IMR-90 (cell line): ENCODE data around the gene PIH1D1. TPM values are rescaled to one million over a fixed set of nuclear protein-coding genes. Genes with fewer than 3 reads are reported as not detected.
A peak's percentile ranks its signal among the peaks of the same experiment; 100 is the strongest.

Experiments
- ATAC-seq: fragments of 200-7000 bp; cut with Tn5 transposase; 2 replicates; pipeline ENCODE4 v1.9.1; 2020; ENCODE audit warnings: low read depth, mild to moderate bottlenecking, moderate library complexity
- BruUV-seq: library from RNA; stranded (reverse); fragments of 400-500 nt; replicated peaks from 2 replicates; lab custom pipeline; 2021; lab: Mats Ljungman, UMichigan
- CTCF ChIA-PET: fragments of 300-600 bp; formaldehyde crosslinking; extraction: SDS; loops from one replicate; lab custom pipeline; 2021; ENCODE audit warnings: antibody characterized with exemption; lab: Yijun Ruan, JAX
- POLR2A ChIA-PET: fragments of 300-600 bp; sonication (Branson Sonifier 250); formaldehyde crosslinking; loops from one replicate; lab custom pipeline; 2022; ENCODE audit warnings: antibody characterized with exemption; ENCODE audit not compliant: unreplicated experiment; lab: Charles Lee
- DNase-seq: peaks from one replicate; pipeline ENCODE4 v3.0.0; 2013
- H2AFZ ChIP-seq: replicated peaks from 2 replicates; pipeline ENCODE3; 2013; ENCODE audit warnings: low read length, mild to moderate bottlenecking; ENCODE audit not compliant: poor library complexity
- H2AK5ac ChIP-seq: 2 replicates; pipeline ENCODE4 v1.6.1; 2013; ENCODE audit warnings: low read depth, low read length, inconsistent platforms
- H2AK9ac ChIP-seq: replicated peaks from 2 replicates; pipeline ENCODE3; 2013; ENCODE audit warnings: mild to moderate bottlenecking, low read depth, low read length, moderate library complexity; ENCODE audit not compliant: poor library complexity
- H2BK120ac ChIP-seq: 2 replicates; pipeline ENCODE4 v1.6.1; 2013; ENCODE audit warnings: low read depth, low read length, inconsistent platforms
- H2BK15ac ChIP-seq: 3 replicates; pipeline ENCODE4 v1.6.1; 2013; ENCODE audit warnings: low read depth, low read length, inconsistent platforms
- H2BK20ac ChIP-seq: 2 replicates; pipeline ENCODE4 v1.6.1; 2013; ENCODE audit warnings: low read depth, mild to moderate bottlenecking, inconsistent platforms, low read length, moderate library complexity
- H2BK5ac ChIP-seq: 2 replicates; pipeline ENCODE4 v1.6.1; 2013; ENCODE audit warnings: mild to moderate bottlenecking, low read depth, low read length, inconsistent platforms; ENCODE audit not compliant: poor library complexity, severe bottlenecking
- H3K14ac ChIP-seq: replicated peaks from 2 replicates; pipeline ENCODE4 v1.6.1; 2013; ENCODE audit warnings: low read depth, low read length, inconsistent platforms
- H3K18ac ChIP-seq: 2 replicates; pipeline ENCODE4 v1.6.1; 2013; ENCODE audit warnings: low read depth, low read length, control low read depth
- H3K23ac ChIP-seq: 2 replicates; pipeline ENCODE4 v1.6.1; 2013; ENCODE audit warnings: low read depth, low read length, inconsistent platforms
- H3K27ac ChIP-seq: 2 replicates; pipeline ENCODE4 v1.5.1; 2013; ENCODE audit warnings: mild to moderate bottlenecking, control low read depth, low read length; ENCODE audit not compliant: insufficient read depth
- H3K27me3 ChIP-seq: 2 replicates; pipeline ENCODE4 v1.6.1; 2013; ENCODE audit warnings: low read length; ENCODE audit not compliant: control insufficient read depth, insufficient read depth
- H3K36me3 ChIP-seq: 2 replicates; pipeline ENCODE4 v1.6.1; 2013; ENCODE audit warnings: low read length, mixed read lengths; ENCODE audit not compliant: control insufficient read depth, insufficient read depth
- H3K4ac ChIP-seq: 2 replicates; pipeline ENCODE4 v1.6.1; 2013; ENCODE audit warnings: low read depth, low read length, inconsistent platforms
- H3K4me1 ChIP-seq: 2 replicates; pipeline ENCODE4 v1.6.1; 2013; ENCODE audit warnings: low read length, mixed read lengths; ENCODE audit not compliant: control insufficient read depth, insufficient read depth
- H3K4me2 ChIP-seq: 2 replicates; pipeline ENCODE4 v1.6.1; 2013; ENCODE audit warnings: low read depth, mild to moderate bottlenecking, control low read depth, low read length, moderate library complexity
- H3K4me3 ChIP-seq: 2 replicates; pipeline ENCODE4 v1.5.1; 2013; ENCODE audit warnings: low read depth, mild to moderate bottlenecking, control low read depth, low read length, moderate library complexity; ENCODE audit not compliant: insufficient read depth
- H3K56ac ChIP-seq: 2 replicates; pipeline ENCODE4 v1.6.1; 2013; ENCODE audit warnings: low read length, inconsistent platforms; ENCODE audit not compliant: insufficient read depth; ENCODE audit errors: extremely low read depth
- H3K79me1 ChIP-seq, 2 experiments: 2 replicates each; pipeline ENCODE4 v1.6.1; 2013; ENCODE audit warnings: low read length in 2 of 2, inconsistent platforms in 1 of 2, low read depth in 1 of 2
- H3K9ac ChIP-seq: 2 replicates; pipeline ENCODE4 v1.6.1; 2013; ENCODE audit warnings: low read depth, low read length, control low read depth
- H3K9me1 ChIP-seq: 2 replicates; pipeline ENCODE4 v1.6.1; 2013; ENCODE audit warnings: low read length, inconsistent platforms; ENCODE audit not compliant: insufficient read depth
- H3K9me3 ChIP-seq: 2 replicates; pipeline ENCODE4 v1.6.1; 2013; ENCODE audit warnings: low read length; ENCODE audit not compliant: control insufficient read depth, insufficient read depth
- H4K20me1 ChIP-seq: 2 replicates; pipeline ENCODE4 v1.6.1; 2013; ENCODE audit warnings: low read length, inconsistent platforms; ENCODE audit not compliant: insufficient read depth
- H4K5ac ChIP-seq: 2 replicates; pipeline ENCODE4 v1.6.1; 2013; ENCODE audit warnings: mild to moderate bottlenecking, low read depth, low read length, control low read depth
- H4K8ac ChIP-seq, 2 experiments: 2 replicates each; pipeline ENCODE4 v1.6.1; 2013; ENCODE audit warnings: low read depth in 2 of 2, low read length in 2 of 2, control low read depth in 1 of 2, inconsistent platforms in 1 of 2
- H4K91ac ChIP-seq: 2 replicates; pipeline ENCODE4 v1.6.1; 2013; ENCODE audit warnings: low read depth, low read length, inconsistent platforms; ENCODE audit not compliant: insufficient read depth
- BHLHE40 ChIP-seq: fragments of 150-350 bp; IDR thresholded peaks from 2 replicates; pipeline ENCODE4 v1.6.1; 2016; ENCODE audit warnings: mild to moderate bottlenecking, low read depth, low read length
- CEBPB ChIP-seq: IDR thresholded peaks from 2 replicates; pipeline ENCODE4 v1.6.1; 2012; ENCODE audit warnings: low read depth, low read length, improper control_type of control experiment
- CHD1 ChIP-seq: IDR thresholded peaks from 2 replicates; pipeline ENCODE4 v1.6.1; 2012; ENCODE audit warnings: low read depth, low read length, improper control_type of control experiment
- FOS ChIP-seq: fragments of 150-350 bp; IDR thresholded peaks from 2 replicates; pipeline ENCODE4 v1.6.1; 2016; ENCODE audit warnings: low read depth, low read length
- MAFK ChIP-seq: IDR thresholded peaks from 2 replicates; pipeline ENCODE4 v1.6.1; 2012; ENCODE audit warnings: low read depth, low read length, improper control_type of control experiment
- MAZ ChIP-seq: IDR thresholded peaks from 2 replicates; pipeline ENCODE4 v1.6.1; 2012; ENCODE audit warnings: low read depth, mild to moderate bottlenecking, low read length, improper control_type of control experiment, moderate library complexity, borderline replicate concordance
- MXI1 ChIP-seq: IDR thresholded peaks from 2 replicates; pipeline ENCODE4 v1.6.1; 2012; ENCODE audit warnings: low read depth, mild to moderate bottlenecking, low read length, moderate library complexity, borderline replicate concordance
- POLR2A ChIP-seq: IDR thresholded peaks from 2 replicates; pipeline ENCODE4 v1.6.1; 2012; ENCODE audit warnings: mild to moderate bottlenecking, low read depth, low read length
- RAD21 ChIP-seq: IDR thresholded peaks from 2 replicates; pipeline ENCODE4 v1.6.1; 2012; ENCODE audit warnings: low read length, improper control_type of control experiment
- RCOR1 ChIP-seq: IDR thresholded peaks from 2 replicates; pipeline ENCODE4 v1.6.1; 2012; ENCODE audit warnings: mild to moderate bottlenecking, low read length, improper control_type of control experiment; ENCODE audit not compliant: insufficient replicate concordance
- RFX5 ChIP-seq: IDR thresholded peaks from 2 replicates; pipeline ENCODE4 v1.8.0; 2012; ENCODE audit warnings: low read depth, mild to moderate bottlenecking, low read length, moderate library complexity
- SMC3 ChIP-seq: fragments of 150-350 bp; IDR thresholded peaks from 2 replicates; pipeline ENCODE4 v1.6.1; 2016; ENCODE audit warnings: low read depth, mild to moderate bottlenecking, antibody characterized with exemption, low read length, moderate library complexity
- WGBS, 2 experiments: methylation state at CpG; one replicate each; pipeline versions ENCODE4 v1.1.5 to v1.1.7; 2013; ENCODE audit warnings: missing lambda C conversion rate in 2 of 2; ENCODE audit not compliant: insufficient read length in 1 of 2; ENCODE audit errors: extremely low coverage in 2 of 2; 5-methylcytosine and 5-hydroxymethylcytosine counted together
- dilution Hi-C: fragments of 300-500 bp; cut with HindIII; formaldehyde crosslinking; loops from one replicate; pipeline ENCODE4 v1.14.3; 2018; ENCODE audit warnings: low sequenced_read_pairs; ENCODE audit not compliant: unreplicated experiment
- in situ Hi-C: fragments of 300-500 bp; cut with MboI; formaldehyde crosslinking; loops from 3 replicates; pipeline ENCODE4 v1.14.3; 2019; ENCODE audit warnings: low sequenced_read_pairs, inconsistent platforms, mixed read lengths
- intact Hi-C: fragments of 100-400 bp; cut with micrococcal nuclease; formaldehyde crosslinking; loops from 2 replicates; pipeline ENCODE4 v1.10.0; 2022
- polyA plus RNA-seq, 3 experiments: library from polyadenylated mRNA; depleted of rRNA; stranded (reverse); fragments of >200 nt; gene quantifications; 2 replicates each; pipeline ENCODE4 v1.2.3, GENCODE V29; 2012; ENCODE audit warnings: low replicate concordance in 1 of 3
- total RNA-seq: library from RNA; depleted of rRNA; stranded (reverse); fragments of >200 nt; gene quantifications from 2 replicates; pipeline ENCODE4 v1.2.3, GENCODE V29; 2012
- TF ChIP-seq, protein P1 (sequence below): fragments of 150-350 bp; IDR thresholded peaks from 2 replicates; pipeline ENCODE4 v1.6.1; 2016; ENCODE audit warnings: low read depth, mild to moderate bottlenecking, low read length, moderate library complexity, borderline replicate concordance
- TF ChIP-seq, protein P2 (sequence below): fragments of 150-350 bp; IDR thresholded peaks from 2 replicates; pipeline ENCODE4 v1.6.1; 2017; ENCODE audit warnings: mild to moderate bottlenecking, antibody characterized with exemption, low read length, low read depth

PIH1D1 gene
- total and polyA plus RNA-seq, 2 of the 4 experiments (the other 2 are of a cell fraction), result 77.9 to 122 TPM

- ChIA-PET CTCF (no interaction called here), POLR2A (interaction anchor here (0.7 to 1.1 kb wide), 2 partner anchors 11 to 26 kb away, joined by 3 to 4 read pairs; no protein-coding TSS in a partner anchor)
- BruUV-seq, result TSS peak; percentile 66
- Histone ChIP-seq H3K9me3 (no peaks in the 10 kb centered on the region), H3K4me2 (peak within 1 kb of the TSS; percentile 91), H3K36me3 (peaks cover 41% of the 10 kb centered on the region), H4K91ac (peak within 1 kb of the TSS; percentile 86), H3K56ac (peak within 1 kb of the TSS; percentile 99), H3K27ac (peak within 1 kb of the TSS; percentile 82), H2BK5ac (peak within 1 kb of the TSS; percentile 86), H3K18ac (peak within 1 kb of the TSS; percentile 16), H3K4me3 (peak within 1 kb of the TSS; percentile 70), H3K23ac (peak within 1 kb of the TSS; percentile 99), H3K27me3 (no peaks in the 10 kb centered on the region), H4K5ac (peak within 1 kb of the TSS; percentile 94), H3K4me1 (peaks cover 7% of the 10 kb centered on the region), H4K20me1 (peaks cover 50% of the 10 kb centered on the region), H2AK9ac (peak within 1 kb of the TSS; percentile 100), H2AK5ac (peak within 1 kb of the TSS; percentile 90), H2BK15ac (no peak within 1 kb of the TSS; the same call in 2 of the 3 replicates), H2BK20ac (no peak within 1 kb of the TSS), H3K9ac (peak within 1 kb of the TSS; percentile 99), H3K4ac (peak within 1 kb of the TSS; percentile 93), H2AFZ (peak within 1 kb of the TSS; percentile 97), H3K14ac (peak within 1 kb of the TSS; percentile 98), H4K8ac (peak within 1 kb of the TSS; percentile 80 to 98), H3K79me1 (peaks cover 11 to 34% of the 10 kb centered on the region in 2 experiments), H3K9me1 (peaks cover 5% of the 10 kb centered on the region), H2BK120ac (peak within 1 kb of the TSS; percentile 53; the same call in 1 of the 2 replicates)
- WGBS, 2 experiments, result 0% methylated on average over 42 of the region's 57 CpGs; no CpG with 5 or more reads in 1 of the 2 experiments
- dilution Hi-C loops, result no loop called here
- peak; percentile 99 for DNase-seq
- intact Hi-C loops, result loop anchor here (1.0 kb wide), 1 partner anchor 9 kb away; the partner anchor contains the start of gene RPS11
- in situ Hi-C loops, result no loop called here
- peak; percentile 95 for ATAC-seq
- TF ChIP-seq POLR2A (peak; percentile 100), MXI1 (peak; percentile 55; the same call in 1 of the 2 replicates), RCOR1 (no peak), RAD21 (no peak), FOS (peak; percentile 41; the same call in 1 of the 2 replicates), MAZ (peak; percentile 65; the same call in 1 of the 2 replicates), RFX5 (0 out of 2 replicates have a peak, but pooled peaks have one; percentile 28), SMC3 (no peak), MAFK (no peak), CHD1 (peak; percentile 96), BHLHE40 (0 out of 2 replicates have a peak, but pooled peaks have one; percentile 19), CEBPB (peak; percentile 99)
- TF ChIP-seq, protein P1, sequence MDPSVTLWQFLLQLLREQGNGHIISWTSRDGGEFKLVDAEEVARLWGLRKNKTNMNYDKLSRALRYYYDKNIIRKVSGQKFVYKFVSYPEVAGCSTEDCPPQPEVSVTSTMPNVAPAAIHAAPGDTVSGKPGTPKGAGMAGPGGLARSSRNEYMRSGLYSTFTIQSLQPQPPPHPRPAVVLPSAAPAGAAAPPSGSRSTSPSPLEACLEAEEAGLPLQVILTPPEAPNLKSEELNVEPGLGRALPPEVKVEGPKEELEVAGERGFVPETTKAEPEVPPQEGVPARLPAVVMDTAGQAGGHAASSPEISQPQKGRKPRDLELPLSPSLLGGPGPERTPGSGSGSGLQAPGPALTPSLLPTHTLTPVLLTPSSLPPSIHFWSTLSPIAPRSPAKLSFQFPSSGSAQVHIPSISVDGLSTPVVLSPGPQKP, result no peak
- TF ChIP-seq, protein P2, sequence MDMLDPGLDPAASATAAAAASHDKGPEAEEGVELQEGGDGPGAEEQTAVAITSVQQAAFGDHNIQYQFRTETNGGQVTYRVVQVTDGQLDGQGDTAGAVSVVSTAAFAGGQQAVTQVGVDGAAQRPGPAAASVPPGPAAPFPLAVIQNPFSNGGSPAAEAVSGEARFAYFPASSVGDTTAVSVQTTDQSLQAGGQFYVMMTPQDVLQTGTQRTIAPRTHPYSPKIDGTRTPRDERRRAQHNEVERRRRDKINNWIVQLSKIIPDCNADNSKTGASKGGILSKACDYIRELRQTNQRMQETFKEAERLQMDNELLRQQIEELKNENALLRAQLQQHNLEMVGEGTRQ, result peak; percentile 99
Measured at GRCh38 chr19:49487277-49488045, 35.8 kb upstream of the PIH1D1 start, which contains the start of gene RPL13A. Gene RPL13A, plus strand, starts transcription at chr19:49487608. Its CDS starts 22 bp downstream, at chr19:49487630.
